Panc1 (cell line): ENCODE measurements around the gene PSEN2. TPM values are rescaled to one million over a fixed set of nuclear protein-coding genes. Genes with fewer than 3 reads are reported as not detected.

Source experiments
- ATAC-seq: fragments of 200-7000 bp; cut with Tn5 transposase; 2 replicates; pipeline ENCODE4 v1.9.1; 2020; ENCODE audit warnings: mild to moderate bottlenecking, moderate library complexity
- BruUV-seq: library from RNA; stranded (reverse); fragments of 400-500 nt; replicated peaks from 2 replicates; lab custom pipeline; 2021; lab: Mats Ljungman, UMichigan
- CTCF ChIA-PET: fragments of 300-600 bp; sonication (Branson Sonifier 250); formaldehyde crosslinking; loops from one replicate; lab custom pipeline; 2022; ENCODE audit warnings: antibody characterized with exemption; lab: Charles Lee
- POLR2A ChIA-PET: fragments of 300-600 bp; sonication (Branson Sonifier 250); formaldehyde crosslinking; loops from one replicate; lab custom pipeline; 2022; ENCODE audit warnings: antibody characterized with exemption; lab: Charles Lee
- DNase-seq: peaks from one replicate; pipeline ENCODE4 v3.0.0-alpha.2; 2010; ENCODE audit warnings: low read depth, low spot score
- H3K27ac ChIP-seq: 2 replicates; pipeline ENCODE4 v1.5.1; 2011; ENCODE audit warnings: mild to moderate bottlenecking, low read length, inconsistent platforms
- H3K27me3 ChIP-seq: fragments of 200-500 bp; sonication (Bioruptor generic); 2 replicates; pipeline ENCODE4 v1.6.0; 2014; ENCODE audit warnings: low read length, inconsistent platforms; ENCODE audit not compliant: control insufficient read depth, insufficient read depth
- H3K36me3 ChIP-seq: fragments of 200-500 bp; sonication (Bioruptor generic); 2 replicates; pipeline ENCODE4 v1.5.1; 2014; ENCODE audit warnings: inconsistent platforms, mild to moderate bottlenecking, low read length, moderate library complexity; ENCODE audit not compliant: control insufficient read depth, insufficient read depth
- H3K4me1 ChIP-seq: 2 replicates; pipeline ENCODE4 v1.5.1; 2011; ENCODE audit warnings: inconsistent platforms, mild to moderate bottlenecking, low read length, moderate library complexity; ENCODE audit not compliant: control insufficient read depth, insufficient read depth
- H3K4me3 ChIP-seq, 2 experiments: 2 replicates each; pipeline ENCODE4 v1.5.1; 2011 to 2012; ENCODE audit warnings: low read depth in 2 of 2, low read length in 2 of 2, mild to moderate bottlenecking in 2 of 2, inconsistent platforms in 1 of 2, moderate library complexity in 1 of 2
- H3K9me3 ChIP-seq: fragments of 200-500 bp; sonication (Bioruptor generic); 2 replicates; pipeline ENCODE4 v1.5.1; 2014; ENCODE audit warnings: low read depth, mild to moderate bottlenecking, inconsistent platforms, low read length, moderate library complexity; ENCODE audit not compliant: control insufficient read depth, insufficient read depth
- CTCF ChIP-seq: fragments of 450-650 bp; IDR thresholded peaks from 2 replicates; pipeline ENCODE4 v1.5.1; 2017; ENCODE audit warnings: mild to moderate bottlenecking
- POLR2AphosphoS5 ChIP-seq: IDR thresholded peaks from 2 replicates; pipeline ENCODE4 v1.6.1; 2012; ENCODE audit warnings: mild to moderate bottlenecking, low read depth, low read length, moderate library complexity
- REST ChIP-seq, 2 experiments: IDR thresholded peaks; 2 replicates each; pipeline ENCODE4 v1.6.1; 2011 to 2012; ENCODE audit warnings: low read depth in 2 of 2, control low read depth in 1 of 2, low read length in 1 of 2, mild to moderate bottlenecking in 1 of 2, moderate library complexity in 1 of 2; ENCODE audit not compliant: insufficient read depth in 1 of 2
- SIN3A ChIP-seq: IDR thresholded peaks from 2 replicates; pipeline ENCODE4 v1.6.1; 2012; ENCODE audit warnings: low read depth, mild to moderate bottlenecking, low read length, moderate library complexity, borderline replicate concordance; ENCODE audit not compliant: insufficient read depth
- TCF7L2 ChIP-seq: IDR thresholded peaks from 2 replicates; pipeline ENCODE4 v1.6.1; 2011; ENCODE audit warnings: mild to moderate bottlenecking, low read depth, low read length, inconsistent platforms
- in situ Hi-C: cut with HindIII; loops from 2 replicates; pipeline ENCODE4 v1.10.0; 2016; ENCODE audit warnings: low sequenced_read_pairs, low pct_unique_long_range_greater_than_20kb
- intact Hi-C: fragments of 100-400 bp; cut with micrococcal nuclease; formaldehyde crosslinking; loops from one replicate; pipeline ENCODE4 v1.10.0; 2022; ENCODE audit not compliant: unreplicated experiment
- total RNA-seq: library from RNA; stranded (reverse); gene quantifications from one replicate; pipeline ENCODE4 v1.2.1, GENCODE V29; 2021; ENCODE audit not compliant: unreplicated experiment

The PSEN2 gene
- total RNA-seq, 1 experiment from 2014 or later, result 33.3 TPM

DNA sequence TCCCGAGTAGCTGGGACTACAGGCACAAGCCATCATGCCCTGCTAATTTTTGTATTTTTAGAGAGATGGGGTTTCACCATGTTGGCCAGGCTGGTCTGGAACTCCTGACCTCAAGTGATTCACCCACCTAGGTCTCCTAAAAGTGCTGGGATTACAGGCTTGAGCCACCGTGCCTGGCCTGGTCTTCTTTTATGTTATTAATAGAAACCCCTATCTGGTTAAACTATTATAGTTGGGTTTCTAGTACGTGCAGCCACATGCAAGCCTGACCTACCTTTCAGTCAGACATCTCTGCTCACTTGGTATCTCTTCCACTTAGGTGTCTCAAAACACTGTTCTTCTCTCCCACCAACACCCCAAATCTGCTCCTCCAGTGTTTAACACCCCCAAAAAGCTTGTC lies 34.4 kb downstream of the PSEN2 start:
- H3K27ac ChIP-seq, result no peak overlapping the region
- no peak overlapping the region for H3K4me3 ChIP-seq
- H3K9me3 ChIP-seq, result no peaks in the 10 kb centered on the region
- DNase-seq, result no peak
- ChIA-PET POLR2A (no interaction called here), CTCF (no interaction called here)
- BruUV-seq, result no TSS peak
- in situ Hi-C loops, result no loop called here
- no peak for ATAC-seq
- H3K27me3 ChIP-seq, result no peaks in the 10 kb centered on the region
- no peak for TF ChIP-seq SIN3A
- TF ChIP-seq REST (IDR thresholded peaks at IDR 0.05; ENCODE audit: insufficient read depth in 1 of 2, low read depth in 2 of 2, low read length in 1 of 2), result no peak
- TF ChIP-seq POLR2AphosphoS5, result no peak
- no peak for TF ChIP-seq CTCF
- TF ChIP-seq TCF7L2, result no peak
- intact Hi-C loops, result no loop called here
- no peaks in the 10 kb centered on the region for H3K36me3 ChIP-seq
- H3K4me1 ChIP-seq, result no peaks in the 10 kb centered on the region

DNA sequence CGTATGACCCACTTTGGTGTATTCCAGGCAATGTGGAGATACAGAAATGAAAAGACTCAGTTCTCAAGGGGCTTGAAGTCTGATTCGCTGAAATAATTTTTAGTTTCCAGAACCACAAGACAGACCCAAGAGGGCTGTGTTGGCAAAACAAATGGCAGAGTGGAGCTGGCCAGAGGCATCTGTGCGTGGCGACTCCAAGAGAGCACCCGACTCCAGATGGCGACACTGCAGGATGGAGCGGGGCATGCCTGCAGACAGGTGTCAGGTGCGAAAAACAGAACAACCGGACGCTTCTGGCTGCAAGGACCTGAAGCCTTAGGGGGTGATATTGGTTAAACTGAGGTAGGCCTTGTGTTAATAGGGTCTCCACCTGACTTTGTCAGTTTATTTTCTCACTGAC lies 38.0 kb downstream of the PSEN2 start:
- Histone ChIP-seq H3K36me3 (no peaks in the 10 kb centered on the region), H3K4me1 (no peaks in the 10 kb centered on the region), H3K27me3 (no peaks in the 10 kb centered on the region), H3K4me3 (no peak overlapping the region), H3K9me3 (no peaks in the 10 kb centered on the region), H3K27ac (no peak overlapping the region)
- BruUV-seq, result no TSS peak
- ChIA-PET CTCF (interaction anchor here (0.7 kb wide), 1 partner anchor 410 kb away, joined by 3 read pairs; no protein-coding TSS in a partner anchor), POLR2A (interaction anchor here (0.6 kb wide), 1 partner anchor 325 kb away, joined by 3 read pairs; no protein-coding TSS in a partner anchor)
- DNase-seq (no peak), ATAC-seq (no peak)
- intact Hi-C loops, result no loop called here
- in situ Hi-C loops, result no loop called here
- TF ChIP-seq REST (IDR thresholded peaks at IDR 0.05; ENCODE audit: insufficient read depth in 1 of 2, low read depth in 2 of 2, low read length in 1 of 2), result no peak
- TF ChIP-seq SIN3A, result no peak
- TF ChIP-seq TCF7L2, result no peak
- no peak for TF ChIP-seq POLR2AphosphoS5
- TF ChIP-seq CTCF, result no peak
